Peyer's patch (tissue), 4 donors: ENCODE measurements around the gene MEMO1.

Experiments
- CTCF ChIP-seq, 6 experiments: fragments of 450-650 bp in 4 of 6; fragments of 200-600 bp in 2 of 6; sonication (generic) in 1 of 6; IDR thresholded peaks; one replicate each; pipeline ENCODE4 v1.5.1; 2017 to 2019; ENCODE audit warnings: antibody characterized with exemption in 6 of 6, mild to moderate bottlenecking in 3 of 6, moderate library complexity in 1 of 6
- POLR2A ChIP-seq, 2 donors: fragments of 450-650 bp; IDR thresholded peaks; one replicate each; pipeline ENCODE4 v1.5.1; 2017; ENCODE audit warnings: antibody characterized with exemption in 2 of 2, mild to moderate bottlenecking in 2 of 2, moderate library complexity in 2 of 2

- TF ChIP-seq CTCF (IDR thresholded peaks at IDR 0.05), result no peak
- no peak for TF ChIP-seq POLR2A (IDR thresholded peaks at IDR 0.05)
Observed at GRCh38 chr2:31935370-31935769, 75.4 kb downstream of the MEMO1 start.
